SK-N-MC (cell line): Measurements from ENCODE around the gene TVP23B.
"Not testable (repeated sequence)": the region's sequence is repeated elsewhere in the genome, so short reads cannot be mapped to it uniquely, and the experiment has no call there.

Source experiments
- EZH2 ChIP-seq: fragments of 200-600 bp; sonication (generic); IDR thresholded peaks from one replicate; pipeline ENCODE4 v1.6.1; 2017; ENCODE audit warnings: antibody characterized with exemption
- FOXP2 ChIP-seq: optimal IDR thresholded peaks from 2 replicates; pipeline ENCODE3; 2011; ENCODE audit warnings: mild to moderate bottlenecking, moderate library complexity; ENCODE audit not compliant: insufficient read depth; ENCODE audit errors: extremely low read length, control extremely low read depth
- POLR2AphosphoS5 ChIP-seq: IDR thresholded peaks from 2 replicates; pipeline ENCODE4 v1.6.1; 2012; ENCODE audit warnings: mild to moderate bottlenecking, low read depth, low read length, borderline replicate concordance

DNA sequence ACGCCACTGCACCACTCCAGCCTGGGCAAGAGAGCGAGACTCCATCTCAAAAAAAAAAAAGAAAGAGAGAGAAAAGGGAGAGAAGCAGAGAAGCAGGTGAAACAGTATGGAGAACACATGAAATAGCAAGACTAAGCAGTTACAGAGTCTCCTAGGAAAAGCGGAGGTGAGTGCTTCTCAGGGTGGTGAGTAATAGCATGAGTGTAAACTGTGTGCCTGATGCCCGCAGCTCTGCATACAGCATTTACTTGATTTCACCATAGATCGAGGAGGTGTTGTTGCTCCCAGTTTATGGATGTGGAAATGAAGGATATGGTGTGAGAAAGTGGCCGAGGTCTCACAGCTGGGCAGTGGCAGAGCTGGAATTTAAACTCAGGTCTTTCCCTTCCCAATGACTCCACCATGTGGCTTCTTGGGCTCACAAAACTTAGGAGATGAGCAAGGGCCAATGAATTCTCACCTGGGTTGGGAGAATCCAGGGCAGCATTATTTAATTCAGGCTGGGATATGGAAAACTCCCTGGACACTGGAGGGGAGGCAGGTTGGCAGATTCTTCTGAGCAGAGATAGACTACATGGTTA, 27.1 kb upstream of the TVP23B start:
- TF ChIP-seq POLR2AphosphoS5, EZH2, FOXP2: not testable (repeated sequence)
